ENCODE measurements around the gene BRD9.
A peak's percentile ranks its signal among the peaks of the same experiment; 100 is the strongest.
"Not testable (repeated sequence)": the region's sequence is repeated elsewhere in the genome, so short reads cannot be mapped to it uniquely, and the experiment has no call there.

The BRD9 gene

GRCh38 chr5:837621-838121 is 54.9 kb downstream of the BRD9 start:
- H3K4me3 ChIP-seq (ENCODE audit: control insufficient read depth in 1 of 7, extremely low read depth in 1 of 7, insufficient read depth in 4 of 7, low read depth in 2 of 7, low read length in 6 of 7); H3K9me3 ChIP-seq (ENCODE audit: control extremely low read depth in 1 of 5, control insufficient read depth in 4 of 5, insufficient read depth in 2 of 5, low read depth in 1 of 5, low read length in 4 of 5); CTCF ChIA-PET; H3K36me3 ChIP-seq (ENCODE audit: control insufficient read depth in 4 of 4, insufficient read depth in 4 of 4, low read length in 3 of 4); H3K27me3 ChIP-seq (replicated peaks in 2 of 5; ENCODE audit: control insufficient read depth in 4 of 5, insufficient read depth in 5 of 5, low read length in 4 of 5); POLR2A ChIA-PET; H3K27ac ChIP-seq (ENCODE audit: insufficient read depth in 1 of 2, low read depth in 1 of 2, low read length in 2 of 2, poor library complexity in 1 of 2, severe bottlenecking in 2 of 2); DNase-seq: not testable (repeated sequence)
- WGBS (ENCODE audit: insufficient coverage): 95% methylated on average over 2 of the region's 14 CpGs
- H3K4me1 ChIP-seq (ENCODE audit: control extremely low read depth in 1 of 4, control insufficient read depth in 4 of 4, insufficient read depth in 4 of 4, low read length in 3 of 4): peaks cover 0 to 16% (median 3%) of the 10 kb centered on the region in 4 experiments

DNA sequence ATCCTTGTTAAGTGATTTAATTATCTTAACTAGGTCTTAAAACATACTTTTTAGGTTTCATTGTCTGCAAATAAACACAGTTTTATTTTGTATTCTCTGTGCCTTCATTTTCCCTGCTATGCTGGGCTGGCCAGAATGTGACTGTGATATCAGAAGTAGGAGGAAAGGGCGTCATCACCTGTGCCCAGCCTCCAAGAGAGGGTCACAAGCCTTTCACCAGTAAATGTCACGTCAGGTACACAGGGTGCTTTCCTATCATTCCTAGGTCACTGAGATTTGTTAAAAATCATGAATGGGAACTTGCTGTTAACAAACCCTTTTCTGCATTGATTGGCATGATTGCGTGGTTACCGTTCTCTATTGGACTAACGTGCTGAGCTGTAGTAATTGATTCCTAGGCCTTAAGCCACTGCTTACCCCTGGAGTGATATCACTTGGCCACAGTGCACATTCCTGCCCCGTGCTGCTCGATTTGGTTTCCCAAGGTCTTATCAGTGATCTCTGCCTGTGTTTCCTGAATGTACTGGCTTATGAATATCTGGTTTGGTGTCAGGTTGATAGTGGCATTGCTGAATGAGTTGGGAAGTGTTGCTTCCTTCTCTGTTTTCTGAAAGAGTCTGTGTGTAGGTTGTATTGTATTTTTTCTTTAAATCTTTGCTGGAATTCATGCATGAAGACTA is 56.5 kb downstream of the BRD9 start:
- 0% methylated on average over 1 of the region's 7 CpGs for WGBS (ENCODE audit: insufficient coverage)
- H3K36me3 ChIP-seq (ENCODE audit: control insufficient read depth in 4 of 4, insufficient read depth in 4 of 4, low read length in 3 of 4); CTCF ChIA-PET; H3K9me3 ChIP-seq (ENCODE audit: control extremely low read depth in 1 of 5, control insufficient read depth in 4 of 5, insufficient read depth in 2 of 5, low read depth in 1 of 5, low read length in 4 of 5); H3K27ac ChIP-seq (ENCODE audit: insufficient read depth in 1 of 2, low read depth in 1 of 2, low read length in 2 of 2, poor library complexity in 1 of 2, severe bottlenecking in 2 of 2); H3K4me3 ChIP-seq (ENCODE audit: control insufficient read depth in 1 of 7, extremely low read depth in 1 of 7, insufficient read depth in 4 of 7, low read depth in 2 of 7, low read length in 6 of 7); POLR2A ChIA-PET; H3K27me3 ChIP-seq (replicated peaks in 2 of 5; ENCODE audit: control insufficient read depth in 4 of 5, insufficient read depth in 5 of 5, low read length in 4 of 5): not testable (repeated sequence)
- peaks cover 0 to 16% (median 3%) of the 10 kb centered on the region in 4 experiments for H3K4me1 ChIP-seq (ENCODE audit: control extremely low read depth in 1 of 4, control insufficient read depth in 4 of 4, insufficient read depth in 4 of 4, low read length in 3 of 4)
- DNase-seq: peak; percentile 24 to 42 (median 27)

- H3K4me3 ChIP-seq (ENCODE audit: control insufficient read depth in 1 of 7, extremely low read depth in 1 of 7, insufficient read depth in 4 of 7, low read depth in 2 of 7, low read length in 6 of 7); H3K36me3 ChIP-seq (ENCODE audit: control insufficient read depth in 4 of 4, insufficient read depth in 4 of 4, low read length in 3 of 4); H3K9me3 ChIP-seq (ENCODE audit: control extremely low read depth in 1 of 5, control insufficient read depth in 4 of 5, insufficient read depth in 2 of 5, low read depth in 1 of 5, low read length in 4 of 5); H3K27ac ChIP-seq (ENCODE audit: insufficient read depth in 1 of 2, low read depth in 1 of 2, low read length in 2 of 2, poor library complexity in 1 of 2, severe bottlenecking in 2 of 2); DNase-seq; H3K27me3 ChIP-seq (replicated peaks in 2 of 5; ENCODE audit: control insufficient read depth in 4 of 5, insufficient read depth in 5 of 5, low read length in 4 of 5); POLR2A ChIA-PET; CTCF ChIA-PET: not testable (repeated sequence)
- H3K4me1 ChIP-seq (ENCODE audit: control extremely low read depth in 1 of 4, control insufficient read depth in 4 of 4, insufficient read depth in 4 of 4, low read length in 3 of 4): peaks cover 0 to 16% (median 3%) of the 10 kb centered on the region in 4 experiments
- WGBS (ENCODE audit: insufficient coverage): no CpG with 5 or more reads among the region's 2 CpGs
These were observed 58.6 kb downstream of the BRD9 start for GRCh38 chr5:834013-834412.

GRCh38 chr5:828194-828593 is 64.4 kb downstream of the BRD9 start:
- H3K9me3 ChIP-seq (ENCODE audit: control extremely low read depth in 1 of 5, control insufficient read depth in 4 of 5, insufficient read depth in 2 of 5, low read depth in 1 of 5, low read length in 4 of 5); H3K27me3 ChIP-seq (replicated peaks in 2 of 5; ENCODE audit: control insufficient read depth in 4 of 5, insufficient read depth in 5 of 5, low read length in 4 of 5); H3K27ac ChIP-seq (ENCODE audit: insufficient read depth in 1 of 2, low read depth in 1 of 2, low read length in 2 of 2, poor library complexity in 1 of 2, severe bottlenecking in 2 of 2); H3K4me1 ChIP-seq (ENCODE audit: control extremely low read depth in 1 of 4, control insufficient read depth in 4 of 4, insufficient read depth in 4 of 4, low read length in 3 of 4); H3K4me3 ChIP-seq (ENCODE audit: control insufficient read depth in 1 of 7, extremely low read depth in 1 of 7, insufficient read depth in 4 of 7, low read depth in 2 of 7, low read length in 6 of 7); H3K36me3 ChIP-seq (ENCODE audit: control insufficient read depth in 4 of 4, insufficient read depth in 4 of 4, low read length in 3 of 4); CTCF ChIA-PET; DNase-seq; POLR2A ChIA-PET: not testable (repeated sequence)
- WGBS (ENCODE audit: insufficient coverage): 100% methylated on average over 1 of the region's 19 CpGs

DNA sequence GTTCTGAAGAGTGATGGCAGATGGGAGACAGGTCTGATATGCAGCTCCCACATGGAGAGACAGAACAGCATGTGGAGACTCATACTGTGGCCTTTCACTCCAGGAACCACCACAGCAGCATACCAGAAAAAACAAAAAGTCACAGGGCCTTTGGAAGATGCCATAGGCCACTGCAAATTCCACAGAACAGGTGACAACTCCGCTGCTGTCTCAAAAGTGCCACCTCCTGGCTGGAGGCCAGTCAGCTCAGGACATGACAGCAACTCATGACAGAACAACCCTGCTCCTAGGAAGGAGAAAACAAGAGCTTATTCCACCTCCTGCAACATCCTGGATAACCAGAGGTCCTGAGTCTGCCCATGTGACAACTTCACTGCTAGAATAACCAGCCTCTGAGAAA is 67.1 kb downstream of the BRD9 start:
- DNase-seq: peak in 2 of 3 donors; percentile 8 to 10
- H3K4me3 ChIP-seq (ENCODE audit: control insufficient read depth in 1 of 7, extremely low read depth in 1 of 7, insufficient read depth in 4 of 7, low read depth in 2 of 7, low read length in 6 of 7); H3K36me3 ChIP-seq (ENCODE audit: control insufficient read depth in 4 of 4, insufficient read depth in 4 of 4, low read length in 3 of 4); H3K9me3 ChIP-seq (ENCODE audit: control extremely low read depth in 1 of 5, control insufficient read depth in 4 of 5, insufficient read depth in 2 of 5, low read depth in 1 of 5, low read length in 4 of 5); CTCF ChIA-PET; H3K4me1 ChIP-seq (ENCODE audit: control extremely low read depth in 1 of 4, control insufficient read depth in 4 of 4, insufficient read depth in 4 of 4, low read length in 3 of 4); H3K27me3 ChIP-seq (replicated peaks in 2 of 5; ENCODE audit: control insufficient read depth in 4 of 5, insufficient read depth in 5 of 5, low read length in 4 of 5); POLR2A ChIA-PET; H3K27ac ChIP-seq (ENCODE audit: insufficient read depth in 1 of 2, low read depth in 1 of 2, low read length in 2 of 2, poor library complexity in 1 of 2, severe bottlenecking in 2 of 2): not testable (repeated sequence)
- WGBS (ENCODE audit: insufficient coverage): no CpG with 5 or more reads among the region's 1 CpG

DNA sequence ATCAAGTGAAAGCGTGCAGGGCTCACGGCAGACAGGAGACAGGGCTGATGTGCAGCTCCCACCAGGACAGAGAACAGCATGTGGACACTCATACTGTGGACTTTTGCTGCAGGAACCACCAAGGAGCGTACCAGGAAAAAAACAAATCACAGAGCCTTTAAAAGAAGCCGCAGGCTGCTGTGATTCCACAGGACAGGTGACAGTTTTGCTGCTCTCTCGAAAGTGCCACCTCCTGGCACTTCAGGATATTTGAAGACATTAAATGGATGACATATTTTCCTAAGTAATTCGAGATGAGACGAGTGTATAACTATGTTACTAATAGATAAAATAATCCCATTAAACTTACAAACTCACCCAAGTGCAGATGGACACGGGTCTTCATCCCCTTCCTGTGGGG is 71.1 kb downstream of the BRD9 start:
- Histone ChIP-seq H3K4me3 (ENCODE audit: control insufficient read depth in 1 of 7, extremely low read depth in 1 of 7, insufficient read depth in 4 of 7, low read depth in 2 of 7, low read length in 6 of 7) (no peak overlapping the region), H3K9me3 (ENCODE audit: control extremely low read depth in 1 of 5, control insufficient read depth in 4 of 5, insufficient read depth in 2 of 5, low read depth in 1 of 5, low read length in 4 of 5) (no peaks in the 10 kb centered on the region), H3K27me3 (replicated peaks in 2 of 5; ENCODE audit: control insufficient read depth in 4 of 5, insufficient read depth in 5 of 5, low read length in 4 of 5) (peaks cover 0 to 2% (median 0%) of the 10 kb centered on the region in 5 experiments), H3K36me3 (ENCODE audit: control insufficient read depth in 4 of 4, insufficient read depth in 4 of 4, low read length in 3 of 4) (no peaks in the 10 kb centered on the region), H3K27ac (ENCODE audit: insufficient read depth in 1 of 2, low read depth in 1 of 2, low read length in 2 of 2, poor library complexity in 1 of 2, severe bottlenecking in 2 of 2) (no peak overlapping the region), H3K4me1 (ENCODE audit: control extremely low read depth in 1 of 4, control insufficient read depth in 4 of 4, insufficient read depth in 4 of 4, low read length in 3 of 4) (no peaks in the 10 kb centered on the region)
- DNase-seq: no peak
- ChIA-PET CTCF (no interaction called here), POLR2A (no interaction called here)
- WGBS (ENCODE audit: insufficient coverage): 100% methylated on average over 4 of the region's 8 CpGs

DNA sequence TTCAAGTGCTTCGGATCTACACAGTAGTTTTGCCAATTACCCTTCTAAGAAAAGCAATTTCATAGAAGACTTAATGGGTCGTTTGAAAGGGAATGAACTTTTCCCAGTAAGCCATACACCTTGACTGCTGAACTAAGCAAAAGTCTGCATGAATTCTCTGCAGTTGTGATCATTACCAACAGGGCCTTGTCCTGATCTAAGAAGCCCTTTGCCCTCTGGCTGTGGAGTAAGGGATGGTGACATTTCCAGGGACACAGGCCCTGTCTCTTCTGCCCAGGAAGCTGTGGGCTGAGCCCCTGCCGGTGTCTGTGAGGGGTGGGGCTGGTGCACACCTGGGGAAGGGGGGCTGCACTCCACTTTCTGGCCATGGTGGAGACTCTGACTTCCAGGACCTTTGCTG is 72.4 kb downstream of the BRD9 start:
- H3K36me3 ChIP-seq (ENCODE audit: control insufficient read depth in 4 of 4, insufficient read depth in 4 of 4, low read length in 3 of 4): no peaks in the 10 kb centered on the region
- H3K27me3 ChIP-seq (replicated peaks in 2 of 5; ENCODE audit: control insufficient read depth in 4 of 5, insufficient read depth in 5 of 5, low read length in 4 of 5): peaks cover 0 to 2% (median 0%) of the 10 kb centered on the region in 5 experiments
- no peak overlapping the region for H3K27ac ChIP-seq (ENCODE audit: insufficient read depth in 1 of 2, low read depth in 1 of 2, low read length in 2 of 2, poor library complexity in 1 of 2, severe bottlenecking in 2 of 2)
- ChIA-PET CTCF (no interaction called here), POLR2A (no interaction called here)
- no peaks in the 10 kb centered on the region for H3K4me1 ChIP-seq (ENCODE audit: control extremely low read depth in 1 of 4, control insufficient read depth in 4 of 4, insufficient read depth in 4 of 4, low read length in 3 of 4)
- no peak for DNase-seq
- H3K4me3 ChIP-seq (ENCODE audit: control insufficient read depth in 1 of 7, extremely low read depth in 1 of 7, insufficient read depth in 4 of 7, low read depth in 2 of 7, low read length in 6 of 7): no peak overlapping the region
- WGBS (ENCODE audit: insufficient coverage): 100% methylated on average over 1 of the region's 3 CpGs
- H3K9me3 ChIP-seq (ENCODE audit: control extremely low read depth in 1 of 5, control insufficient read depth in 4 of 5, insufficient read depth in 2 of 5, low read depth in 1 of 5, low read length in 4 of 5): peaks cover 0 to 6% (median 0%) of the 10 kb centered on the region in 5 experiments
